NT2/D1 (cell line): Measurements from ENCODE around the gene GLOD4.

ENCODE experiments used
- SUZ12 ChIP-seq: IDR thresholded peaks from 2 replicates; pipeline ENCODE4 v1.6.1; 2011; ENCODE audit not compliant: insufficient read length, insufficient read depth; ENCODE audit errors: extremely low read depth
- YY1 ChIP-seq: IDR thresholded peaks from 2 replicates; pipeline ENCODE4 v1.6.1; 2011; ENCODE audit not compliant: insufficient read length, insufficient read depth

GRCh38 chr17:744937-745336, 37.1 kb downstream of the GLOD4 start:
- TF ChIP-seq SUZ12 (no peak), YY1 (no peak)
